Heart left ventricle (tissue), 13 donors: Measurements from ENCODE around the gene ZNRD2.

Experiments used
- POLR2A ChIP-seq, 2 donors: fragments of 450-650 bp; IDR thresholded peaks; one replicate each; pipeline ENCODE4 v1.6.1; 2017; ENCODE audit warnings: antibody characterized with exemption in 2 of 2, mild to moderate bottlenecking in 2 of 2, moderate library complexity in 2 of 2
- TF ChIP-seq, protein P1 (sequence below), 12 donors: fragments of 200-600 bp; sonication (generic) in 4 of 12; IDR thresholded peaks; one replicate each; pipeline versions ENCODE4 v1.5.0 to v1.8.0; 2018 to 2022; ENCODE audit warnings: antibody characterized with exemption in 12 of 12, mild to moderate bottlenecking in 5 of 12
- donor health status: ischemic (EF 13 %, LVEDD 7.1; RV severe dilation, severe dysfunction).
- donor health status: DM: no; HTN: yes; CAD: no.
- donor health status: DM: no; HTN: no; CAD: no.
- donor health status: ischemic (EF 25% LVEDD 6.9; RV normal size, moderate dysfunction).
- donor health status: ischemic (EF 25% LVEDD 5.7; RV mildly dilated, moderate dysfunction).
- donor health status: ischemic (EF 35%, LVEDD 5.7; RV mildly dilated, moderate dysfunction).
- donor health status: nonischemic (EF 11% LVEDD 7.7; RV severe dilation, severe dysfunction).
- donor health status: DM: yes; HTN: yes; CAD: no.
- donor health status: PGD.
- donor health status: ischemic (EF 29% LVEDD 5.4; RV normal size, mild dysfunction).
- donor health status: nonischemic (EF 23%, LVEDD 6.1; RV moderate dilation, normal function).

DNA sequence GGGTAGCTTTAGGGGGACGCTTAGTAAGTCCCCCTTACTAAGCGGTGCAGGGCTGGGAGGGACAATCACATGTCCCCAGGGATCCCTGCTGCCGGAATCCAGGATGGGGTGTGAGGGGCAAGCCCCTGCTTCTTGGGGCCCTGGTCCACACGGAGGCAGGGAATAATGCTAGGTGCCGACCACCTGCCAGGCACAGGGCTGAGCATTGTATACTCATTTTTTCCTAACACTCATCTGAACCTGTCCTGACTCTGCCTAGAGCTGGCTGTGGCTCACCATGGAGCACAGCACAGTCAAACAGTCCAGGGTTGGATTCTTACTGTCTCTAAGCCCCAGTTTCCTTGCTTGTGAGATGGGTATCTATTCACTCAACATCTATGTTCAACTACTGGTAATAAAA, 10.7 kb upstream of the ZNRD2 start:
- no peak for TF ChIP-seq POLR2A (IDR thresholded peaks at IDR 0.05)
- TF ChIP-seq, protein P1, sequence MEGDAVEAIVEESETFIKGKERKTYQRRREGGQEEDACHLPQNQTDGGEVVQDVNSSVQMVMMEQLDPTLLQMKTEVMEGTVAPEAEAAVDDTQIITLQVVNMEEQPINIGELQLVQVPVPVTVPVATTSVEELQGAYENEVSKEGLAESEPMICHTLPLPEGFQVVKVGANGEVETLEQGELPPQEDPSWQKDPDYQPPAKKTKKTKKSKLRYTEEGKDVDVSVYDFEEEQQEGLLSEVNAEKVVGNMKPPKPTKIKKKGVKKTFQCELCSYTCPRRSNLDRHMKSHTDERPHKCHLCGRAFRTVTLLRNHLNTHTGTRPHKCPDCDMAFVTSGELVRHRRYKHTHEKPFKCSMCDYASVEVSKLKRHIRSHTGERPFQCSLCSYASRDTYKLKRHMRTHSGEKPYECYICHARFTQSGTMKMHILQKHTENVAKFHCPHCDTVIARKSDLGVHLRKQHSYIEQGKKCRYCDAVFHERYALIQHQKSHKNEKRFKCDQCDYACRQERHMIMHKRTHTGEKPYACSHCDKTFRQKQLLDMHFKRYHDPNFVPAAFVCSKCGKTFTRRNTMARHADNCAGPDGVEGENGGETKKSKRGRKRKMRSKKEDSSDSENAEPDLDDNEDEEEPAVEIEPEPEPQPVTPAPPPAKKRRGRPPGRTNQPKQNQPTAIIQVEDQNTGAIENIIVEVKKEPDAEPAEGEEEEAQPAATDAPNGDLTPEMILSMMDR (IDR thresholded peaks at IDR 0.05): no peak
